B cell (primary cell): ENCODE results near the gene SH3RF3.

ENCODE experiments used
- EZH2 ChIP-seq: IDR thresholded peaks from 2 replicates; pipeline ENCODE4 v1.6.1; 2012; ENCODE audit warnings: borderline replicate concordance, low read depth, mild to moderate bottlenecking, moderate library complexity, low read length; ENCODE audit not compliant: insufficient read depth, poor library complexity, severe bottlenecking
- TF ChIP-seq, protein P1 (sequence below): fragments of 200-600 bp; IDR thresholded peaks from one replicate; pipeline ENCODE4 v1.8.0; 2022; ENCODE audit warnings: antibody characterized with exemption, mild to moderate bottlenecking

DNA sequence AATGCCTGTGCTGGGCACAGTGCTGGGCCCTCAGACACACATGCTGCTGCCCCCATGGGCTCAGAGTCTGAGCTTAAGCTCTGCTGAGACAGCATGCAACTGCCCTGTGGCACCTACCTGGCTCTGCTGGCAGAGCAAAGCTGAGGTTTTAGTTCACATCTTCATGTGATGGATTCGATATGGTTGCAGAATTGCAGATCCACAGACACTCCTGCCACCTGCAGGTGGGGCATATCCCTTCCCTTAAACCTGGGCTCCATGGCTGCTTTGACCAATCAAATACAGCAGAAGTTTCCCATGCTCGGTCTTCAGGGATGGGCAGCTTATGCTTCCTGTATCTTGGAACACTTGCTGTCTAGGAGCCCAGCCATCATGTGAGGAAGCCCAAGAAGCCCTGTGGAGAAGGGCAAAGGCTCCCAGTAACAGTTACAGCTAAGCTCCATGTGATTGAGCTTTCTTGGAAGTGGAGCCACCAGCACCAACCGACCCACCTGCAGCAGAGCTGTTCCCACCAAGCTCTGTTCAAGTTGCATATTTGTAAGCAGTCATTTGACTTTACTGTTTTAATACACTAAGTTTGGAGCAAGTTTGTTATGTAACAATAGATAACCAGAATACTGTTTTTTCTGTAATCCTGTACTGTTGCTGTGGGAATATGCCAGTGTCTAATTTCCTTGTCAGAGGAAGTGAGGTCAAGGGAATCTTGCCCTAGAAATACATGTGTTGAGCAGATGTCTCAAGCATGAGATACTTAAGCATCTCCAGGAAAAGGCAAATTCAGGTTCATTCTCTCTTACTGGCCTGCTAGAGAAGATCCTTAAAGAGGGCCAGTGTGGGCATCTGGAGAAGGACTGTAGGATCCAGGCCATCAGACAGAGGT, 79.3 kb downstream of the SH3RF3 start:
- no peak for TF ChIP-seq EZH2
- TF ChIP-seq, protein P1, sequence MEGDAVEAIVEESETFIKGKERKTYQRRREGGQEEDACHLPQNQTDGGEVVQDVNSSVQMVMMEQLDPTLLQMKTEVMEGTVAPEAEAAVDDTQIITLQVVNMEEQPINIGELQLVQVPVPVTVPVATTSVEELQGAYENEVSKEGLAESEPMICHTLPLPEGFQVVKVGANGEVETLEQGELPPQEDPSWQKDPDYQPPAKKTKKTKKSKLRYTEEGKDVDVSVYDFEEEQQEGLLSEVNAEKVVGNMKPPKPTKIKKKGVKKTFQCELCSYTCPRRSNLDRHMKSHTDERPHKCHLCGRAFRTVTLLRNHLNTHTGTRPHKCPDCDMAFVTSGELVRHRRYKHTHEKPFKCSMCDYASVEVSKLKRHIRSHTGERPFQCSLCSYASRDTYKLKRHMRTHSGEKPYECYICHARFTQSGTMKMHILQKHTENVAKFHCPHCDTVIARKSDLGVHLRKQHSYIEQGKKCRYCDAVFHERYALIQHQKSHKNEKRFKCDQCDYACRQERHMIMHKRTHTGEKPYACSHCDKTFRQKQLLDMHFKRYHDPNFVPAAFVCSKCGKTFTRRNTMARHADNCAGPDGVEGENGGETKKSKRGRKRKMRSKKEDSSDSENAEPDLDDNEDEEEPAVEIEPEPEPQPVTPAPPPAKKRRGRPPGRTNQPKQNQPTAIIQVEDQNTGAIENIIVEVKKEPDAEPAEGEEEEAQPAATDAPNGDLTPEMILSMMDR = no peak
